HepG2 (cell line): ENCODE measurements around the gene AEBP1. TPM values are rescaled to one million over a fixed set of nuclear protein-coding genes. Genes with fewer than 3 reads are reported as not detected.

ENCODE experiments used
- ELF3 ChIP-seq: IDR thresholded peaks from 2 replicates; pipeline ENCODE4 v1.6.1; 2016; ENCODE audit warnings: missing genetic modification reagents, missing compliant biosample characterization
- ERF ChIP-seq: IDR thresholded peaks from 2 replicates; pipeline ENCODE4 v1.6.1; 2018; ENCODE audit warnings: missing biosample characterization, missing genetic modification reagents
- FOSL1 ChIP-seq: sonication (generic); formaldehyde crosslinking; IDR thresholded peaks from 2 replicates; pipeline ENCODE4 v1.9.0; 2021; ENCODE audit warnings: missing genetic modification reagents, borderline replicate concordance
- FOXO1 ChIP-seq: sonication (generic); formaldehyde crosslinking; IDR thresholded peaks from 2 replicates; pipeline ENCODE4 v1.4.0; 2020; ENCODE audit warnings: missing genetic modification reagents
- HNRNPH1 ChIP-seq: fragments of 200-400 bp; formaldehyde crosslinking; optimal IDR thresholded peaks from 2 replicates; pipeline ENCODE3; 2017; ENCODE audit warnings: mild to moderate bottlenecking, low read depth, low read length
- MNT ChIP-seq: fragments of 450-650 bp; IDR thresholded peaks from 2 replicates; pipeline ENCODE4 v1.6.1; 2016
- MTF2 ChIP-seq: sonication (generic); formaldehyde crosslinking; IDR thresholded peaks from 2 replicates; pipeline ENCODE4 v1.5.0; 2020; ENCODE audit warnings: missing genetic modification reagents, borderline replicate concordance
- MZF1 ChIP-seq: sonication (generic); formaldehyde crosslinking; IDR thresholded peaks from 2 replicates; pipeline ENCODE4 v1.8.1; 2023; ENCODE audit warnings: mild to moderate bottlenecking, missing genetic modification reagents, borderline replicate concordance
- PREB ChIP-seq: sonication (generic); formaldehyde crosslinking; IDR thresholded peaks from 2 replicates; pipeline ENCODE4 v1.4.0; 2020; ENCODE audit warnings: missing genetic modification reagents
- STAG1 ChIP-seq: sonication (generic); formaldehyde crosslinking; IDR thresholded peaks from 2 replicates; pipeline ENCODE4 v1.4.0; 2020; ENCODE audit warnings: missing genetic modification reagents
- TFAP4 ChIP-seq: sonication (generic); IDR thresholded peaks from 2 replicates; pipeline ENCODE4 v1.6.1; 2016; ENCODE audit warnings: low read depth, borderline replicate concordance
- ZBTB1 ChIP-seq: sonication (generic); formaldehyde crosslinking; IDR thresholded peaks from 2 replicates; pipeline ENCODE4 v1.4.0; 2020; ENCODE audit warnings: missing genetic modification reagents, borderline replicate concordance
- ZNF205 ChIP-seq: IDR thresholded peaks from 2 replicates; pipeline ENCODE4 v1.6.1; 2018; ENCODE audit warnings: missing biosample characterization, missing genetic modification reagents
- ZNF225 ChIP-seq: sonication (generic); formaldehyde crosslinking; IDR thresholded peaks from 2 replicates; pipeline ENCODE4 v1.4.0; 2020; ENCODE audit warnings: mild to moderate bottlenecking, missing genetic modification reagents
- ZNF235 ChIP-seq: sonication (generic); formaldehyde crosslinking; IDR thresholded peaks from 2 replicates; pipeline ENCODE4 v1.8.1; 2023; ENCODE audit warnings: mild to moderate bottlenecking, missing genetic modification reagents, borderline replicate concordance
- ZNF274 ChIP-seq: sonication (generic); formaldehyde crosslinking; IDR thresholded peaks from 2 replicates; pipeline ENCODE4 v1.5.1; 2020; ENCODE audit warnings: mild to moderate bottlenecking, missing genetic modification reagents
- ZNF337 ChIP-seq: sonication (generic); formaldehyde crosslinking; IDR thresholded peaks from 2 replicates; pipeline ENCODE4 v1.5.1; 2020; ENCODE audit warnings: missing genetic modification reagents, low read depth, mild to moderate bottlenecking, borderline replicate concordance
- ZNF512 ChIP-seq: sonication (generic); formaldehyde crosslinking; IDR thresholded peaks from 2 replicates; pipeline ENCODE4 v1.4.0; 2020; ENCODE audit warnings: mild to moderate bottlenecking, missing genetic modification reagents
- ZNF574 ChIP-seq: sonication (generic); formaldehyde crosslinking; IDR thresholded peaks from 2 replicates; pipeline ENCODE4 v1.4.0; 2020; ENCODE audit warnings: missing genetic modification reagents
- ZNF670 ChIP-seq: sonication (generic); formaldehyde crosslinking; IDR thresholded peaks from 2 replicates; pipeline ENCODE4 v1.8.0; 2022; ENCODE audit warnings: mild to moderate bottlenecking, missing genetic modification reagents, borderline replicate concordance
- polyA plus RNA-seq, 8 experiments: library from polyadenylated mRNA; depleted of rRNA in 3 of 8; stranded (reverse) in 7 of 8; unstranded in 1 of 8; fragments of >200 nt; fragmentation: Illumina TruSeq in 4 of 8; extraction: Trizol in 4 of 8; gene quantifications; 2 replicates each; pipeline versions ENCODE4 v1.2.1 to v1.2.3, GENCODE V29; 2011 to 2016; ENCODE audit warnings: low read depth in 4 of 8, missing spikeins in 1 of 8, mixed read lengths in 1 of 8; ENCODE audit not compliant: insufficient read depth in 1 of 8
- total RNA-seq, 5 experiments: library from RNA; depleted of rRNA; stranded (reverse); fragments of >200 nt; fragmentation: Illumina TruSeq; extraction: Trizol; gene quantifications; 2 replicates each; pipeline ENCODE4 v1.2.3, GENCODE V29; 2016; ENCODE audit warnings: low read depth in 1 of 5
- TF ChIP-seq, protein P1 (sequence below): sonication (generic); formaldehyde crosslinking; IDR thresholded peaks from 2 replicates; pipeline ENCODE4 v1.4.0; 2020; ENCODE audit warnings: missing genetic modification reagents

Gene AEBP1
- total and polyA plus RNA-seq, 2 of the 13 experiments (the other 11 are each of a cell fraction or from before 2014, with no cell fraction given) = 0.22 to 0.55 TPM

GRCh38 chr7:44131173-44132029 lies 27.3 kb downstream of the AEBP1 start (continued):
- TF ChIP-seq ZNF337 (no peak), ZNF274 (CRISPR knock-in tag) (no peak; the same call in 1 of the 2 replicates), ZNF225 (peak; percentile 50; the same call in 1 of the 2 replicates), ZNF205 (CRISPR knock-in tag) (peak; percentile 48), ELF3 (CRISPR knock-in tag) (0 out of 2 replicates have a peak, but pooled peaks have one; percentile 16), MTF2 (CRISPR knock-in tag) (no peak), ZNF512 (CRISPR knock-in tag) (no peak), MZF1 (CRISPR knock-in tag) (no peak), ERF (CRISPR knock-in tag) (0 out of 2 replicates have a peak, but pooled peaks have one; percentile 50), PREB (CRISPR knock-in tag) (no peak), STAG1 (CRISPR knock-in tag) (peak; percentile 82), TFAP4 (peak; percentile 98), FOSL1 (CRISPR knock-in tag) (no peak), ZNF235 (no peak), ZNF670 (no peak; the same call in 1 of the 2 replicates), ZBTB1 (no peak), ZNF574 (peak; percentile 64), MNT (peak; percentile 69), FOXO1 (CRISPR knock-in tag) (peak; percentile 62), HNRNPH1 (no peak)
- TF ChIP-seq, protein P1, sequence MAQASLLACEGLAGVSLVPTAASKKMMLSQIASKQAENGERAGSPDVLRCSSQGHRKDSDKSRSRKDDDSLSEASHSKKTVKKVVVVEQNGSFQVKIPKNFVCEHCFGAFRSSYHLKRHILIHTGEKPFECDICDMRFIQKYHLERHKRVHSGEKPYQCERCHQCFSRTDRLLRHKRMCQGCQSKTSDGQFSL = no peak
